GM12875 (cell line): ENCODE measurements around the gene PDE4D.

ENCODE experiments used
- H3K4me3 ChIP-seq: one replicate; pipeline ENCODE4 v1.5.1; 2011; ENCODE audit warnings: low read depth, low read length, control low read depth
- TF ChIP-seq, protein P1 (sequence below): IDR thresholded peaks from 2 replicates; pipeline ENCODE4 v1.5.1; 2011; ENCODE audit warnings: low read depth, mild to moderate bottlenecking, control low read depth, inconsistent platforms, low read length, moderate library complexity, borderline replicate concordance; ENCODE audit not compliant: insufficient read depth

PDE4D gene

DNA sequence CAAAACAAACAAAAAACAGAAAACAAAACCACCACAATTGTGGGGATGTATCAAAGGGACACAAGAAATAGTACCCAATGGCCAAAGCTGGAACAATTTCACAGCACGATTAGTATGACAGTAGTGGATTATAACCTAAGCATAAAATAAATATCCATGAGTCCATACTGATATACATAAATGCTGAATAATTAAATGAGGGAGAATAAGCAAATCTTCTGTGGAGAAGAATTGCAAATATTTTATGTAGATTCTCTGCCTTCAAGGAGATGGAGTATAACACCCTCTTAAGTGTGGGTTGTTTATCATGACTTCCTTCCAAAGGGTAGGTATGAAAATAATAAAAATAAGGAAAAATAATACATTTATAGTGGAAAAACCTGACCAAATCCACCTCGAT lies 325.4 kb downstream of the PDE4D start:
- H3K4me3 ChIP-seq, result no peak overlapping the region
- TF ChIP-seq, protein P1, sequence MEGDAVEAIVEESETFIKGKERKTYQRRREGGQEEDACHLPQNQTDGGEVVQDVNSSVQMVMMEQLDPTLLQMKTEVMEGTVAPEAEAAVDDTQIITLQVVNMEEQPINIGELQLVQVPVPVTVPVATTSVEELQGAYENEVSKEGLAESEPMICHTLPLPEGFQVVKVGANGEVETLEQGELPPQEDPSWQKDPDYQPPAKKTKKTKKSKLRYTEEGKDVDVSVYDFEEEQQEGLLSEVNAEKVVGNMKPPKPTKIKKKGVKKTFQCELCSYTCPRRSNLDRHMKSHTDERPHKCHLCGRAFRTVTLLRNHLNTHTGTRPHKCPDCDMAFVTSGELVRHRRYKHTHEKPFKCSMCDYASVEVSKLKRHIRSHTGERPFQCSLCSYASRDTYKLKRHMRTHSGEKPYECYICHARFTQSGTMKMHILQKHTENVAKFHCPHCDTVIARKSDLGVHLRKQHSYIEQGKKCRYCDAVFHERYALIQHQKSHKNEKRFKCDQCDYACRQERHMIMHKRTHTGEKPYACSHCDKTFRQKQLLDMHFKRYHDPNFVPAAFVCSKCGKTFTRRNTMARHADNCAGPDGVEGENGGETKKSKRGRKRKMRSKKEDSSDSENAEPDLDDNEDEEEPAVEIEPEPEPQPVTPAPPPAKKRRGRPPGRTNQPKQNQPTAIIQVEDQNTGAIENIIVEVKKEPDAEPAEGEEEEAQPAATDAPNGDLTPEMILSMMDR, result no peak

DNA sequence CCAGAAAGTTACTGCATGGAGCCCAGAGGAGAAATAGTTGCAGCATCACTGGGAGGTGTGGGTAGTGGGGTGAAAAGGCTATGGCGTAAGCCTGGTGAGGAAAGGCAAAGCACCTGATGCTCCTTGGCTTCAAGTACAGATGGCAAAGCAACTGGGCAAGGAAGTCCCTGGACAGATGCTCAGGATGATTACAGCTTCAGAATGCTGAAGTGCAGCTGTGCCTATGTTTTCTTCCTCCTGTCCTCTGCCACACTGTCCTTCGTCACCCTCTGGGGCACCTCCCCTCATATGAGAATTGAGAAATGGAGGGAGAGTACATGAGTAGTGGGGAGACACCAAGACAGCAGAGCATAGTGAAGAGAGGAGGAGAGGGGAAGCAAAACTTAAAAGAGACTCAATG lies 328.0 kb downstream of the PDE4D start:
- H3K4me3 ChIP-seq, result no peak overlapping the region
- TF ChIP-seq, protein P1, result no peak

DNA sequence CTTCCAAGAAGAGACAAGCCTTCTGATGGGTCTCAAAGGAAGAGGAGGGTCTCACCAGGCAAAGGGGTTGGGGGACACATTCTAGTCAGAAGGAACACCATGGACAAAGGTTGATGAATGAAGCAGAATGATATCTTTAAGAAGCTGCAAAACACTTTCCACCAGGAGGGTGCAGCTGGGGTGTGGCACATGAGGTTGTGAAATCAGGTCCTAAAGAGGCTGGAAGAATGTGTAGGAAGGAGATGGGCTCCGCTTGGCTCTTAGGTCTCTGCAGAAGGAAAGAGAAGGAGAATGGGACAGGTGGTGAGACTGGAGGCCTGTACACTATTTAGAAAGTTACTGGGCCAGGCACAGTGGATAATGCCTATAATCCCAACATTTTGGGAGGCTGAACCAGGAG lies 328.6 kb downstream of the PDE4D start:
- TF ChIP-seq, protein P1, result no peak
- no peak overlapping the region for H3K4me3 ChIP-seq

DNA sequence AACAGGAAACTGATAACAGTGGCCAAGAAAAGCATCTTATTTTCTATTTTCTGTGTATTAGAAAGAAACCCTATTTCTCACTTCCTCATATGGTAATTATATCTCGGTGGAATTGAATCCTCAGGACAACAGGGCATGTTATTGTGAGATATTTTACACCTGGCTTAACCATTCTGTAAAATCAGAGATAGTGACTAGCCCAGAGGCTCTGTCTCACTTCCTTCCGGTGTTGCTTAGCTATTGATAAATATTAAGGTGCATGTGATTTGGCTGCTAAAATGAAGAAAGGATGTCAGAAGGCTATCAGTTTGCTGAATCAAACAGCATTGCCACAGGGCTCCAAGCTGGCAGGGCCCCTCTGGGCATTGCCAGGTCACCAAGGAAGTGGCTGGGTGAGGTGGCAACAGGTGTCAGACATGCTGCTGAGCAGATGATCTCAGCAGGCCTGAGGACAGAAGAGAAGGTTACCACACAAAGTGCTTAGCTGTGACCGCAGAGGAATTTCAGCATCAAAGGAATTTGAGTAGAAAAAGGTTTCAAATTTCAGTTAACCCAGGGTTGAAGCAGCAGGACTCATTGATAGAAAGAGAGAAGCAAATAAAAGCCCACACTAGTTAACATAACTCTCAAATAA lies 330.7 kb downstream of the PDE4D start:
- no peak overlapping the region for H3K4me3 ChIP-seq
- TF ChIP-seq, protein P1, result no peak

DNA sequence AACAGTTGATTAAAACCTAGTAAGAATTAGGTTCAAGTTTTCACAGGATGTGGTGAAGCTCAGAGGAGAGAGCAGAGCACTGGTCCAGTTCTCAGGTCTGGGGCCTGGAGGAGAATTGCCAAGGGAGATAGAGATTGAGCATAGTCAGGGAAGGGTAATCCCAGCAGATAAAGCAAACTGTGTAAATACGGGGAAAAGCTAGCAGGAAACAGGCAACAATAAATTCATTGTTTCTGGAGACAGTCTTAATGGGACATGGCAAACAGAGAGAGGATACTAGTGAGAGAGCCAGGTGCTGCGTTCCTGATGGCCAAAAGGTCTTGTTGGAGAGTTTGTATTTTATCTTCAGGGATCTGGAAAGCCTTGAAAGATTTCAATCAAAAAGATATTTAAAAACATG lies 333.0 kb downstream of the PDE4D start:
- TF ChIP-seq, protein P1, result no peak
- no peak overlapping the region for H3K4me3 ChIP-seq

DNA sequence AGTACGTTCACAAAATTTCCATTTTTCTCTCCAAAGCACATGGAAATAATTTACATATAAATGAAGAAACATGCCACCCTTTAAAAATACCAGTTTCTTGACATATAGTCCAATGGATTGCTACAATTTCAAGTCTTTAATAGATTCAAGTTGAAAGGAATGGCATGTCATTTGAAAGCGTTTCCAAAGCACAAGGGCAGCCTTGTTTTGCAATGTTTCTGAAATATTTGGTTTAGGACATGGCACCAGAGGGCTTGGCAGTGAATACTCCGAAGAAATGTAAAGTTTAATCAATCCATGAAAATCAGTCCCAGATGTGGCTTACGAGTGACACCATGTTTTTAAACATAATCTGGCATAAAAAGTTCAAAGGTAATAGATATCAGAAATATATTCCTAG lies 333.7 kb downstream of the PDE4D start:
- H3K4me3 ChIP-seq, result no peak overlapping the region
- TF ChIP-seq, protein P1, result no peak

DNA sequence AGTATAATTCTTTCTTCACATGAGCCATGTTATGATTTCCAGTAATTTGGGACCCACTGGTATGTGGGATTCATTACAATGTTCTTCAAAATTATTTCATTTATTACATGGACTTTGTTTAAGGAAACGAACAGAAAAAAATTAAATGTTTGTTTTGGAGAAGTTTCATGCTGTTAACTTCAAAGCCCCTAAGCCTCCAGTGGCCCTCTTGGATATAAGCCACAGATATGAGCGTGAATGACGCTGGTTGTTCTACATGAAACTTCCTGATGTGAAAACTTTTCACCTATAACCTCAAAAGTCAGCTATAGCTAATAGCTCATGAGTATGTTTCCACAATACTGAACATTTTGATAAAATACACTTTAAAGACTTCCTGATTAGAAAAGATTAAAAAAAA lies 334.2 kb downstream of the PDE4D start:
- TF ChIP-seq, protein P1, result no peak

More for the DNA sequence above, 334.2 kb downstream of the PDE4D start:
- H3K4me3 ChIP-seq, result no peak overlapping the region
